ENCODE measurements around the gene MAP3K4.

- TF ChIP-seq, protein P1, sequence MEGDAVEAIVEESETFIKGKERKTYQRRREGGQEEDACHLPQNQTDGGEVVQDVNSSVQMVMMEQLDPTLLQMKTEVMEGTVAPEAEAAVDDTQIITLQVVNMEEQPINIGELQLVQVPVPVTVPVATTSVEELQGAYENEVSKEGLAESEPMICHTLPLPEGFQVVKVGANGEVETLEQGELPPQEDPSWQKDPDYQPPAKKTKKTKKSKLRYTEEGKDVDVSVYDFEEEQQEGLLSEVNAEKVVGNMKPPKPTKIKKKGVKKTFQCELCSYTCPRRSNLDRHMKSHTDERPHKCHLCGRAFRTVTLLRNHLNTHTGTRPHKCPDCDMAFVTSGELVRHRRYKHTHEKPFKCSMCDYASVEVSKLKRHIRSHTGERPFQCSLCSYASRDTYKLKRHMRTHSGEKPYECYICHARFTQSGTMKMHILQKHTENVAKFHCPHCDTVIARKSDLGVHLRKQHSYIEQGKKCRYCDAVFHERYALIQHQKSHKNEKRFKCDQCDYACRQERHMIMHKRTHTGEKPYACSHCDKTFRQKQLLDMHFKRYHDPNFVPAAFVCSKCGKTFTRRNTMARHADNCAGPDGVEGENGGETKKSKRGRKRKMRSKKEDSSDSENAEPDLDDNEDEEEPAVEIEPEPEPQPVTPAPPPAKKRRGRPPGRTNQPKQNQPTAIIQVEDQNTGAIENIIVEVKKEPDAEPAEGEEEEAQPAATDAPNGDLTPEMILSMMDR (IDR thresholded peaks at IDR 0.05): no peak
- no peak for TF ChIP-seq POLR2A (IDR thresholded peaks at IDR 0.05)
Observed at GRCh38 chr6:161068321-161068741, 76.8 kb downstream of the MAP3K4 start.
